Smooth muscle cell of the umbilical artery (primary cell): Measurements from ENCODE around the gene MCMBP. TPM values are rescaled to one million over a fixed set of nuclear protein-coding genes. Genes with fewer than 3 reads are reported as not detected.

Experiments used
- total RNA-seq: library from RNA; depleted of rRNA; stranded (reverse); fragments of >200 nt; gene quantifications from 2 replicates; pipeline ENCODE4 v1.2.3, GENCODE V29; 2014

Gene MCMBP, protein sequence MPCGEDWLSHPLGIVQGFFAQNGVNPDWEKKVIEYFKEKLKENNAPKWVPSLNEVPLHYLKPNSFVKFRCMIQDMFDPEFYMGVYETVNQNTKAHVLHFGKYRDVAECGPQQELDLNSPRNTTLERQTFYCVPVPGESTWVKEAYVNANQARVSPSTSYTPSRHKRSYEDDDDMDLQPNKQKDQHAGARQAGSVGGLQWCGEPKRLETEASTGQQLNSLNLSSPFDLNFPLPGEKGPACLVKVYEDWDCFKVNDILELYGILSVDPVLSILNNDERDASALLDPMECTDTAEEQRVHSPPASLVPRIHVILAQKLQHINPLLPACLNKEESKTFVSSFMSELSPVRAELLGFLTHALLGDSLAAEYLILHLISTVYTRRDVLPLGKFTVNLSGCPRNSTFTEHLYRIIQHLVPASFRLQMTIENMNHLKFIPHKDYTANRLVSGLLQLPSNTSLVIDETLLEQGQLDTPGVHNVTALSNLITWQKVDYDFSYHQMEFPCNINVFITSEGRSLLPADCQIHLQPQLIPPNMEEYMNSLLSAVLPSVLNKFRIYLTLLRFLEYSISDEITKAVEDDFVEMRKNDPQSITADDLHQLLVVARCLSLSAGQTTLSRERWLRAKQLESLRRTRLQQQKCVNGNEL
- 35.9 and 50.6 TPM in 2 replicates for total RNA-seq

GRCh38 chr10:119872610-119872859 lies at the start of gene MCMBP:
Gene MCMBP (minus strand): TSS chr10:119872843. CDS start chr10:119872584, 259 bp downstream.

GRCh38 chr10:119892188-119893065 lies 19.8 kb upstream of the MCMBP start, which contains the start of gene SEC23IP:
Gene SEC23IP (plus strand): TSS chr10:119892730. CDS start chr10:119892783, 53 bp downstream.

Other genes with a start within 250 kb of the MCMBP start
- 12.2 and 25.2 TPM in 2 replicates for gene BAG3, start 221.5 kb downstream of the MCMBP start, total RNA-seq
- 48.5 and 50.5 TPM in 2 replicates for gene INPP5F, start 146.8 kb downstream of the MCMBP start, total RNA-seq
- gene SEC23IP, start 19.9 kb upstream of the MCMBP start, total RNA-seq, result 27.0 and 52.2 TPM in 2 replicates